Measurements from ENCODE around the gene BEAN1. TPM values are rescaled to one million over a fixed set of nuclear protein-coding genes. Genes with fewer than 3 reads are reported as not detected.
A peak's percentile ranks its signal among the peaks of the same experiment; 100 is the strongest.
"Not testable (repeated sequence)": the region's sequence is repeated elsewhere in the genome, so short reads cannot be mapped to it uniquely, and the experiment has no call there.

Gene BEAN1
- total RNA-seq, 1 donor from 2014 or later: not detected

DNA sequence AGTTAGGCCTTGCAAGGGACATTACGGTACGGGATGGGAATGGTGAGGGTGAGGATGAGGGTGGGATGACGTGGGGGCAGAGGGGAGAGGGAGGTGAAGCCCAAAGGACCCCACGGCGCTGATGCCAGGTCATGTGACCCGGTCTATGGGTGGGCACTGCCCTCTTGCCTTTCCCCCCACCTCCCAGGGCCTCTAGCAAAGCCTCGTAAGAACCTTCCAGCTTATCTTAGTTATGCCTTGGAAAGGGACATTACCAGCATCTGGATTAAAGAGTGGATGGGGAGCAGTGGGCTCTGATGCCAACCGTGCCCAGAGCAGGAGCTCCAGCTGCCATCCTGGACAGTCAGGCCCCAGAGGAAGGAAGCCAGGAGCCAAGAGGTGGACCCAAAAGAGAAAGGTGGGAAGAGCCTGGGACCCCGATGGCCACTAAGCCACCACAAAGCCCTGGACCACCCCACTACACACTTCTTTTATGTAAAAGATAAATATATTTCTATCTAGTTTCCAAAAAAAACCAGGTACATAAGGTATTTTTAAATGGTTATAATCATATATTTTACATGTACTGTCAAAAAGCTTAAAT lies 81.9 kb downstream of the BEAN1 start:
- no peak for DNase-seq

DNA sequence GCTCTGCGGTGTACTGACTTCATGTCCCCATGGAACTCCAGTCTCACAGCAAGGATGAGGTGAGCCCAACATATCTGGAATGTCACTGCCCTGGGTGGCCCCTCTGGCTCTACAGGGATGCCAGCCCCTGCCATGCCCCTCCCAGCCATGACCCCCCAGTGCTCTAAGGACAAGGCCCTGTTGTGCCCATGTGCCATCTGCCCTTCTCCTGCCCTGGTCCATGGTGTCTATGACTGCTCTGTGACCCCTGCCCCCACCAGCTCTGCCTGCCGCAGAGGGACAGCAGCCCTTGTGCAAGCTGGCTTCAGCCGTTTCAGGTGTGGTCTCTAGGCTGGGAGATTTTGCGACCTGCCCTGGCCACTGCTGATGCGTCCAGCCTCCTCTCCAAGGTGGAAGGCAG lies 82.5 kb downstream of the BEAN1 start:
- no peak for DNase-seq

DNA sequence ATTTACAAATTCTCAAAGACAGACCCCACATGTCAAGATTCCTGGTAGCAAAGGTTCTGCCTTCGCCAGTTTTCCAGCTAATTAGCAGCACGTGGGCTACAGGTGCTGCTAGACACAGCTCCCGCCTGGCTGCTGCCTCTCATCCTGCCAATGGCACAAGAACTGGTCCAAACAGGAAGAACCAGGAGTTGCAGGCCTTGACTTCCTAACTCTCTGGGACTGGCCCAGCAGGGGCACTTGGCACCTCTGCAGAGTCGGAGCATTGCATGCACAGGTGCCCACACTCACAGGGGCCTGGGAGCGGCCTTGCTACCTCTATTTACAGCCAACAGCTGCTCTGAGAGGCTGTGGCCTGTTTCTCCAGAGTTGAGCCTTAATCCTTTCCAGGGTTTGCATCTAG lies 83.2 kb downstream of the BEAN1 start:
- DNase-seq: no peak

DNA sequence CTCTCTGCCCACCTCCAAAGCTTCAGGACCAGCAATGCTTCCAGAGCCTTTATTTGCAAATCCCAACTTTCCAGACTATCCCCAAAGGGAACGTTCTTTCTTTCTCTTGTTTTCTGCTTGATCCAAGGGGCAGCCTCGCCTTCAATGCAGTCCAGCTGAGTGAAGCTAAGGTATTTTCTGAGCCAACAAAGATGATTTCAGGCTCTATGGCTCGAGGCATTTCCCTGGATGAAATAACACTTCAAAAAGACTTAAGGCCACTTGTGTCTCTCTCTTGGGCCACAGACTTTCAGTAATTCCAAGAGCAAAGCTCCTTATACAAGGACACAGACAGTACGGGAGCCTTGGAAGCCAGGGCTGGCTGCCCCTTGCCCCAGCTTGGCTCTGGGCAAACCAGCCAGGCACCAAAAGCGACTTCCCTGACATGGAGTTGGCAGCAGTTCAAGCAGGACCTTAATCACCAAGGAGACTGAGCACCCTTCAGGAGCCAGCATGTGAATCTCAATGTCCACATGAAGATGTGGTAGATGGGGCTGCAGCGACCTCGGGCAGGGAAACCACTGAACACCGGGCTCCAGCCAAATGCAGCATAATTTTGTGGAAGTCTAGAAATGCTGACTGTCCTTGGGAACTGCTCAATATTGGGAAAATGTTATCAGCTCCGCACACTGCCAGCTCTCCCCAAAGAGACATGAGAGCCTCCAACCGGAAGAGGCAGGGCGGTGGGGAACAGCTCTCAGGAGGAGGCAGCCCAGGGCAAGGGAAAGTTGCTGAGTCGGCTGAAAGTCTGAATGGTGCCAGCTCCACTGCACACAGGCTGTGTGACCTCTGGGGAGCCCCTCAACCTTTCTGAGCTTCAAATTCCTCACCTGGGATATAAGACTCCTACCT lies 83.9 kb downstream of the BEAN1 start:
- no peak for DNase-seq

DNA sequence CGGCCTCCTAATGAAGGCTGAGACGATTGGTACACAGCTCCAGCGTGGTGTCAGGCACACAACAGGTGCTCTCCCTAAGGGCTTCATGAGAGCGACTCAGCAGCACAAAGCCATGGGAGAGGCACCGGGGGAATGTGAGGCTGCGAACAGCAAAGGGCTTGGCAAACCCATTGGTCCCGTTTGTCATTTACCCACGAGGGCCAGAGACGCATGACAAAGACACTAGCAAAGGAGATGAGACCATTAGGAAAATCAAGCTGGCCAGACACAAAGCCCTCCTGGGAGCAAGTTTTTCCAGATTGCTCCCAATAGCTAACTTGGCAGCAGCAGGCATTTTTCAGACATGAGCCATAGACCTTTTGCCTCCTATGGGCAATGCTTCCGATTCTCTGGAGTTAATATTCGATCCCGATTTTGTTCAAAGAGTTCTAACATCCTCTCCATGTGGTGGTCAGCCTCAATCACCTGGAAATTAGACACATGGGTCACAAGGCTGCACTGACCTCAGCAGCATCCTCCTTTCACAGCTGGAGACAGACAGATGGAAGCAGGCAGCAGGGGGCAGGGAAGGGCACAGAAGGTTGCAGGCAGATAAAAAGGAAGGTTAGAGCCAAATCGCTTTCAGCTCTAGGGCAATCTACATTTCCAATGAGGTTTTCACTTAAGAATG lies 84.6 kb downstream of the BEAN1 start:
- DNase-seq: no peak

DNA sequence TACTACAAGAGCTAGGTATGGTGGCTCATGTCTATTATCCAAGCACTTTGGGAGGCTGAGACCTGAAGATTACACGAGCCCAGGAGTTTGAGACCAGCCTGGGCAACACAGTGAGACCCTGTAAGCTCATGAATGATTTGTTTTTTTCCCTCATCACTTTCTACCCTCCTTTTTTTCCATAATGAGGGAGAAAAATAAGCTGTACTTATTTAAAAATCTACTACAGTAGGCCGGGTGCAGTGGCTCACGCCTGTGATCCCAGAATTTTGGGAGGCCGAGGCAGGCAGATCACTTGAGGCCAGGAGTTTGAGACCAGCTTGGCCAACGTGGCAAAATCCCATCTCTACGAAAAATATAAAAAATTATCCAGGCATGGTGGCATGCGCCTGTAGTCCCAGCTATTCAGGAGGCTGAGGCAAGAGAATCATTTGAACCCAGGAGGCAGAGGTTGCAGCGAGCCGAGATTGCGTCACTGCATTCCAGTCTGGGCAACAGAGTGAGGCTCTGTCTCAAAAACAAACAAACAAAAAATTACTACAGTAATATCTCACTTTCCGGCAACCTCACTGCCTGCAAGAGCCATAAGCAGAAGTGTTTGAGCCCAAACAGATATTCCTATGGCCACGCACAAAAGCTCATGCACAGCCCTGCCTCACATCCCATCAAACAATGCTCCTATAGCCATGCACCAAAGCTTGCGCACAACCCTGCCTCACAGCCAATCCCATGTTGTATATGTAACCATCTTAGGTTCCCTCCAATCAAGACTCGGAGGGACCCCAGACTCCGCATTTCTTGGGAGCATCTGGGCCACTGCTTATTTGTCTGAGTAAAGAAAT lies 85.4 kb downstream of the BEAN1 start:
- no peak for DNase-seq

DNA sequence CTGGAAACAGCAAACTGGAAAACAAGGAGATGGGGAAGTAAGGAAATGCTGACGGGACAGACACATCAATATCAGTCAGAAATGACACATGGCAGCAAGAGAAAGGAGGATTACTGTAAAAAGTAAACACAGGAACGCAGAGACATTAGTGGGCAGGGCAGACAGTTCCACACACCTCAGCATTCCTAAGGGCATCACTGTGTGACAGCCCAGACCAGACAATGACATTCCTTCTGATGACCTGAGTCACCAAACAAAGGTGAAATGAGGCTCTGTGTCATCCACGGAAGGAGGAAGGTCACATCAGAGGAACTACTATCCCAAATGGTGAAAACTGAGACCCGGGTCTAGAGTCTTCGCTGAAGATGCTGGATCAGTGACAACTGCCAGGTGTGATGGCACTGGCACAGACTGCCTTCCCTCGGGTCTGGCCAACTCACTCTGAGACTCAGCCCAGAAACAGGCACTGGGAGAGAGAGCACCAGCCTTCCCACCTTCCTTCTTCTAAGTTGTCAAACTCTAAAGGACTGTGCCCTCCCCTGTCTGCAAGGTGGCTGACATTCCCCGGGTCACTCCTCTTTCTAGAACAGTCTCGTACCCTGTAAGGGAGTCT lies 86.1 kb downstream of the BEAN1 start:
- DNase-seq: no peak

DNA sequence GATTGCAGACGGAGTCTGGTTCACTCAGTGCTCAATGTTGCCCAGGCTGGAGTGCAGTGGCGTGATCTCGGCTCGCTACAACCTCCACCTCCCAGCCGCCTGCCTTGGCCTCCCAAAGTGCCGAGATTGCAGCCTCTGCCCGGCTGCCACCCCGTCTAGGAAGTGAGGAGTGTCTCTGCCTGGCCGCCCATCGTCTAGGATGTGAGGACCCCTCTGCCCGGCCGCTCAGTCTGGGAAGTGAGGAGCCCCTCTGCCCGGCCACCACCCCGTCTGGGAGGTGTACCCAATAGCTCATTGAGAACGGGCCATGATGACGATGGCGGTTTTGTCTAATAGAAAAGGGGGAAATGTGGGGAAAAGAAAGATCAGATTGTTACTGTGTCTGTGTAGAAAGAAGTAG lies 87.3 kb downstream of the BEAN1 start:
- not testable (repeated sequence) for DNase-seq

DNA sequence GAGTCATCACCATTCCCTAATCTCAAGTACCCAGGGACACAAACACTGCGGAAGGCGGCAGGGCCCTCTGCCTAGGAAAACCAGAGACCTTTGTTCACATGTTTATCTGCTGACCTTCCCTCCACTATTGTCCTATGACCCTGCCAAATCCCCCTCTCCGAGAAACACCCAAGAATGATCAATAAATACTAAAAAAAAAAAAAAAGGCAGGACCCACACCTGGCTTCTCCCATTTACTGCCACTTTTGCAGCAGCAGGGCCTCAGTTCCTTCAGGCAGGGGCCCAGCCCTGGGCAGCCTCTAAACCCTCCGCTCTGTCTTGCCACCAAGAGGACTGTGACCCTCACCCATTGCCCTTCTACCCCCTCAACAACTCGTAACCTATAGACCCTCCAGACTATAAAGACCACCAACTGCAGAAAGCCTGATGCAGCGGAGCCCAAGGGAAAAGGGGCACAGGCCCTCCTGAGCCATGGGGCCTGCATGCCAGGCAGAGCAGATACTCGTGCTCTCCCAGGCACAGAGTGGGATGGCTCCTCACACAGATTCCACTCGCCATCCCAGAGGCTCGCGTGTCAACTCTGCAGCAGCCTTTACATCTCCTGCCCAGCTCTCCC lies 88.0 kb downstream of the BEAN1 start:
- DNase-seq: not testable (repeated sequence)

DNA sequence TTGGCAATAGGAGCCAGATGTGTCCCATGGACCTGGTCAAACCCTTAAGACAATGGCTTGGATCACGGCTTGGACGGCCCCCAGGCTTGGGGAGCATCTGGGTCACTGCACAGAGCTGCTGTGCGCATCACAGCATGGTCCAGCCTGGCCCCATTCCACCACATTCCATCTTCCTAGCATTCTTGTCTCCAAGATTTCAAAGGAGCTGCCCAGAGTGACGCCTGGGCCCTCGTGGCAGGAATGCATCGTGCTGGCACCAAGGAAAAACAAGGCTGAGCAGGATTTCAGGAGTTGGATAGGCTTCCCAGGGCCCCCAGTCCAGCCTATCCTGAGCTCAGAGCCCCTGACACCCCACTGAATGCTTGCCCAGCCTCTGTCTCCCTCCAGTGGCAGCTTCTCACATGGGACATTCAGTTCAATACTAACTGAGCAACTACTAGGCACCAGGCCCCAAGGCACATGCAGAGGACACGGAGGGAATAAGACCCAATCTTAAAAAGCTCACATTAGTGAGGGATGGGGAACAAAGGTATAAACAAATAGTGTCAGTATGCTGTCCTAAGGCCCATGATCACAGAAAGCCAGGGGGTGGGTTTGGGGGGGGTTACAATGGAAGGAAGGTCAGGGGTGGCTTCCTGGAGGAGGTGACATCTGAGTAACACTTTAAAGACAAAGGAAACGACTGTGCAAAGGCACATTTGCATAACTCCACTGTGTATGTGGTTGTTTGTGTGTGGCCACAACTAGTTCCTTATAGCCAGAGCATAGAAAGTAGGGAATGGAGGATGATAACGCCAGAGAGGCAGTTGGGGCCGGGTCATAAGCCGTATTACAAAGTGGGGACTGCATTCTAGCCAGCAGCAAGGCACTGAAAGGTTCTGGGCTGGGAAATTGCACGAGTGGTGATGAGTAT lies 88.8 kb downstream of the BEAN1 start:
- no peak for DNase-seq

DNA sequence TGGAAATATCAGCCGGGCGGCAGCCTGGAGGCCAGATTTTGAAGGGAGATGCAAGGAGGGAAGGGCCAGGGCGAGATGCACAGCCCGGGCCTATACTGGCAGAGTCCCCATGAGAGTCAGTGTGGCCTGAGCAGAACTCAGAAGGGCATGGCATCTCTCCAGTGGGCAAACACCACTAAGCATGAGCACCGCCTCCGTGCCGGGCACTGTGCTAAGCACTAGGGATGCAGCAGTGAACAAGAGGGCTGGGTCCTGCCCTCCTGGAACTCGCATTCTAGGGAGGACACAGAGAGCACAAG lies 89.4 kb downstream of the BEAN1 start:
- no peak for DNase-seq

DNA sequence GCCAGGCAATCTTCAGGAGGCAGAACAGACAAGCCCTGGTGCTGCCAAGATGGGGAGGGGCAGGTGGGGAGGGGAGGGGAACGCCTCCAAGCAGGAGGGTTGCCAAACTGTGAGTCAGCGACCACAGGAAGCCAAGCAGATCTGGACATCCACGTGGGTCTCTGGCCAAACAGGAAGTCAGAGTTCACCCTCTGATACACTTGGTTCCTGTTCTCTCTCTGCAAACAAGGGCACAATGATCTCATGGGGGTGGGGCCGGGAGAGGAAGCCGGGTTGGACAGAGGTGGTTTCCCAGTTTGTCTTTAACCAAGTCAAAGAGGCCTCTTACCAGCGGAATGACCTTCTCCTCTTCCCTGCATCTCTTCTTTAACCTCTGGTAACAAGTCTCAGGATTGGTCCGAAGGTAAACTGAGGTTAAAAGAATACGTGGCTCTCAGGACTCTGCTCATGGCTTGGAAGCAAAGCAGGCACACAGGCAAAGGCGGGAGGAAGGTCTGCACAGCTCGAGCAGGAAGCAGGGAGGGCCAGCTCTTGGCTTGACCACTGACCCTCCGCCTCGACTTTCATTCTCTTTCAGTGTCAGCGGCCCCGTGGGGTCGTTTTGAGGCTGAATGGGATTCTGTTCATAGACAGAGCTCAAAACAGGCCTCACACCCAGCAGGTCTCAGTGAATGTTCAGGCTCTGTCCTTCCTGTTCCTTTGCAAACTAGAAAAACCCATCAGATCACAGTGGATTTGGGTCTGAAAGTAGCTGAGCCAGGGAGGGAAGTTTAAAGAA lies 89.9 kb downstream of the BEAN1 start:
- DNase-seq: peak; percentile 92

DNA sequence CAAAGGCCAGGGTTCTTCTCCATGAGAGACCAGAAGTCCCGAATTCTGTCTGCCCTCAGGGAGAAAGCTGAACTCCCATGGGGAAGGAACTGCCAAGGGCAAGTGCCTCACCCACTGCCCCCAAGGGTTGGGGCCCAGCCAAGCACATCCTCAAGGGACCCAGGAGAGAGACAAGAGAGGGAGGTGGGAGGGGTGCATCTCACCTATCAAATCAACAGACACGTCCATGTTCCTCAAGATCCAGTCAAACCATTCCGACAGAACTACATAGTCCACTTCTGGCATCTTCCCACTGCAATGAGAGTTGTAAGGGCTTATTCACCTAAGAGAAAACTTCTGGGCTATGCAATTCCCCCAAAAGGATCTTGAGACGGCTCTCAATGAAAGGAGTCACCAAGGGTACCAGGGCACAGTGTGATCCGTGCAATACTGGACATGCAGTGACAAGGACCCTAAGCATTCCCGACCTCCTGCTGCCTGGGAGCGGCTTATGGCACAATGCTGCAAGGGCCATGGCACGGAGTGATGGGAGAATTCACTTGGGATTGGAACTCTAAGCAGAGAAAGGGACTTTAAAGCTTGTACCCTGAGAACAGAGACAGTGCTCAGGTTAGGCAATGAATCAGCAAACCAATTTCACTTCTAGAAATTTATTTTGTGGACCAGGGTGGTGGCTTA lies 90.6 kb downstream of the BEAN1 start:
- DNase-seq: no peak

DNA sequence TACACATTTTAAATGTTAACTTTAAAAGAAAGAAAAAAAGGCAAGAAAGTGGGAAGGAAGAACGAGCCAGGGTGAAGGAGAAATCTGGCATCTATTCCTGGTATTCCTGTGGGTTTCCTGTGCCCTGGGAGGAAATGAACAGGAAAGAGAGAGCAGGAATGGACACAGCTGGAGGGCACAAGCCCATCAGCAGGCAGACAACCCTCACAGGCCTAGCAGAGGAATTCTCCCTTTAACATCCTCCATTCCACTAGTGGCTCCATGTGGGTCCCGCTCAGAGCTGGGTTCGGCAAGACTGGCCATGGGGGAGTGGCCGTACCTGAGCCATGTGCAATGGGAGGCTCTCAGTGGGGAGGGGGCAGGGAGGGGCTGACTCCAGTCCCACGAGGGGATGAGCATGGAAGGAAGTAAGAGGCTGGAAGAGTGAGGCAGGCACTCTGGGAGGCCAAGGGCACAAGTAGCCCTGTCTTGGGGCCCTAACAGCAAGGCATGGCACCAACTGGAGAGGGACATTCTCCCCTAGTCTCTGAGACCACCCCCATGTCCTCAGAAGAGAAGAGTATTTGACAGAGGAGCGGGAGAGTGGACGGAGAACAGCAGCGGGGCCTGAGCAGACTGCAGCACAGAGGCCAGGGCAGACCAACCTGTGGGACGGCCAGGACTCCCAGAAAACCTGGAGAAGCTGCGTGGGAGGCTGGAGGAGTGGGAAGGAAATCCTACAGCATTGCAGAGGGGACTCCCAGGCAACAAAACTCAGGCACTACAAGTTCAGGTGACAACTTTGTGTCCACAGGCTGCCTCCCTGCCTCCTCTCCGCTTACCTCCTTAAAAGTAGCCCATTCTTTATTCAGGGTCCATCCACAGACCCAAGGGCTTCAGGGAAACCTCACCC lies 92.6 kb downstream of the BEAN1 start:
- no peak for DNase-seq

DNA sequence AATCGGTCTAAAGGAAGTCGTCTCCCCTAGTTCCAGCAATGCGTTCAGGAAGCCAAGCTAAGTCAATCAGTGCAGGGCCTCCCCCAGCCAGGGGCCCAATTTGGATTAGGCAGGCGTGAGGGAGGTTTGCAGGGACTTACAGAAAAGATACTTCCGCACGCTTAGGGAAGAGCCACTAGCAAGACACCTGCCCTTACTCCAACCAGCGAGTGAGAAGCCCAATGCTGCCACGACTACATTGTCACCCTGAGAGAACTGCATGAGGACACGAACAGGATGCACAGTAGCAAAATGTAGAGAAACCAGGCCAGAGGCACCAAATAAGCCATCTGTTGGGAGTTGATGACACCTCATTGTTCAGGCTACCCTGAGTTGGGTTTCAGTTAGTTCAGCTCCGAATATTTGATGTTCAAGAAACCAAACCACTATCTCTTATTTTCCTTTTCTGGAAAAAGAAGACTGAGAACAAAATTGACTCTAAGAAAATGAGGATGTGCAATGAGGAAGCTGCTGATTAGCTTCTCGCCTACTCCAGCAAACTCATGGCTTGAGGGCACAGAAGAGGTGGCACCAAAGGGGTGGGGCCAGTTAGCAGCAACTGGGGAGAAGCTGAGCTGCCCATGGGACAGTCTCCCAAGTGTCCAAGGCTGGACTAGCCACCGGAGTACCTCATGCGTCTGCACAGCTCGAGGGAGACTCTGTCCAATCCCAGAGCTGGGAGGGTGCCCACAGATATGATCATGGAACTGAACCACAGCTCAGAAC lies 93.5 kb downstream of the BEAN1 start:
- DNase-seq: no peak

DNA sequence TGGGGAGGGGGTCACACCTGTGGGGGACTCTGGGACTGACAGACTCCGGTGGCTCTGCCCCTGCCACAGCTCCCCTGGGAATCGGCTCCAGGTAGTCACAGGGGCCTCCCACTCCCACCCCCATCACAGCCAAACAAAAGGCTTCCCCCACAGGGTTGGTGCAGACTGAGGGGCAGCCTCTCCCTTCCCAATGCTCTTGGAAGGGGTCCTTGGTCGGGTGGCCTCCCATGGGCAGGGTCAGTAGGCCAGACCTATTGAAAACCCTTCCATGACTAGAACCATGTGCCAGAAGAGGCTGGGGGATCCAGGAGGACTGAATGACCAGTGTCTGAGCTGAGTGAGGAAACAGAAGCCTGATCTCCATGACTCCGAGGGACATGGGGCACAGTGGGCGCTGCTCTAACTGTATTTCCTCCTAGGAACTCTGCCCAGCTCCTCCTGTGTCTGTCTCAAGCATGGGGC lies 94.2 kb downstream of the BEAN1 start:
- no peak for DNase-seq
